Bone marrow (tissue), 2 donors: ENCODE results near the gene RNASE4.

Experiments used
- DNase-seq, 2 donors: peaks; one replicate each; lab custom pipeline; 2025; lab: John Stamatoyannopoulos, UW

The RNASE4 gene

GRCh38 chr14:20675669-20676068, 8.7 kb upstream of the RNASE4 start:
- no peak for DNase-seq

- no peak for DNase-seq
Measured at GRCh38 chr14:20676072-20676471, 8.3 kb upstream of the RNASE4 start.

GRCh38 chr14:20679907-20680306, 4.5 kb upstream of the RNASE4 start:
- no peak for DNase-seq

GRCh38 chr14:20680363-20680762, 4.0 kb upstream of the RNASE4 start:
- DNase-seq, result no peak

- DNase-seq, result no peak
Measured at GRCh38 chr14:20680843-20681347, 3.5 kb upstream of the RNASE4 start.

GRCh38 chr14:20681348-20682126, 2.8 kb upstream of the RNASE4 start:
- peak; percentile 49 to 73 for DNase-seq

- no peak for DNase-seq
Measured at GRCh38 chr14:20682127-20682434, 2.3 kb upstream of the RNASE4 start.

- DNase-seq, result peak; percentile 48 to 77
Measured at GRCh38 chr14:20682435-20683124, 1.8 kb upstream of the RNASE4 start.

GRCh38 chr14:20683125-20683890, 1.1 kb upstream of the RNASE4 start:
- DNase-seq, result peak; percentile 56 to 71

- DNase-seq, result no peak
Measured at GRCh38 chr14:20684662-20685456, 499 bp downstream of the RNASE4 start.

GRCh38 chr14:20686386-20687143, 2.2 kb downstream of the RNASE4 start:
- no peak for DNase-seq

- no peak for DNase-seq
Measured at GRCh38 chr14:20687362-20688166, 3.2 kb downstream of the RNASE4 start.

GRCh38 chr14:20688167-20688839, 3.9 kb downstream of the RNASE4 start, which contains the start of gene ANG:
TSS of gene ANG (plus strand) at chr14:20688764. CDS start at chr14:20693565, 4,801 bp downstream.
- DNase-seq, result no peak

- DNase-seq, result peak in 1 of 2 donors; percentile 76
Measured at GRCh38 chr14:20690848-20691640, 6.7 kb downstream of the RNASE4 start.

- DNase-seq, result no peak
Measured at GRCh38 chr14:20692116-20692751, 7.9 kb downstream of the RNASE4 start.

GRCh38 chr14:20696764-20697163, 12.4 kb downstream of the RNASE4 start:
- no peak for DNase-seq

- DNase-seq, result peak; percentile 11 to 50
Measured at GRCh38 chr14:20697273-20698017, 13.1 kb downstream of the RNASE4 start.

GRCh38 chr14:20698018-20698329, 13.6 kb downstream of the RNASE4 start:
- no peak for DNase-seq
